IPS-18c (cell line): Measurements from ENCODE around the gene RNF220.

Experiments used
- H3K4me3 ChIP-seq: 2 replicates; pipeline ENCODE4 v1.7.0; 2013; ENCODE audit warnings: low read depth, mild to moderate bottlenecking, low read length, moderate library complexity; ENCODE audit not compliant: insufficient read depth
- H3K9me3 ChIP-seq: one replicate; pipeline ENCODE4 v1.6.1; 2013; ENCODE audit warnings: mild to moderate bottlenecking, low read length, moderate library complexity; ENCODE audit not compliant: control insufficient read depth, insufficient read depth

The RNF220 gene

GRCh38 chr1:44571712-44572571, 166.9 kb downstream of the RNF220 start:
- Histone ChIP-seq H3K4me3 (no peak overlapping the region), H3K9me3 (no peaks in the 10 kb centered on the region)

GRCh38 chr1:44572572-44572879, 167.5 kb downstream of the RNF220 start:
- Histone ChIP-seq H3K9me3 (no peaks in the 10 kb centered on the region), H3K4me3 (no peak overlapping the region)

- Histone ChIP-seq H3K9me3 (no peaks in the 10 kb centered on the region), H3K4me3 (no peak overlapping the region)
Measured at GRCh38 chr1:44575396-44575795, 170.3 kb downstream of the RNF220 start.

GRCh38 chr1:44576456-44577150, 171.5 kb downstream of the RNF220 start:
- no peaks in the 10 kb centered on the region for H3K9me3 ChIP-seq
- no peak overlapping the region for H3K4me3 ChIP-seq

- no peak overlapping the region for H3K4me3 ChIP-seq
- H3K9me3 ChIP-seq = no peaks in the 10 kb centered on the region
Measured at GRCh38 chr1:44581205-44581604, 176.2 kb downstream of the RNF220 start.

- no peaks in the 10 kb centered on the region for H3K9me3 ChIP-seq
- no peak overlapping the region for H3K4me3 ChIP-seq
Measured at GRCh38 chr1:44584167-44584566, 179.1 kb downstream of the RNF220 start.

- Histone ChIP-seq H3K9me3 (no peaks in the 10 kb centered on the region), H3K4me3 (no peak overlapping the region)
Measured at GRCh38 chr1:44585315-44585920, 180.4 kb downstream of the RNF220 start.

GRCh38 chr1:44587796-44588460, 182.9 kb downstream of the RNF220 start:
- no peaks in the 10 kb centered on the region for H3K9me3 ChIP-seq

GRCh38 chr1:44588551-44589210, 183.6 kb downstream of the RNF220 start:
- no peaks in the 10 kb centered on the region for H3K9me3 ChIP-seq
- H3K4me3 ChIP-seq = no peak overlapping the region

More at GRCh38 chr1:44587796-44588460, 182.9 kb downstream of the RNF220 start:
- no peak overlapping the region for H3K4me3 ChIP-seq

GRCh38 chr1:44590475-44590874, 185.4 kb downstream of the RNF220 start:
- Histone ChIP-seq H3K9me3 (no peaks in the 10 kb centered on the region), H3K4me3 (no peak overlapping the region)

- Histone ChIP-seq H3K9me3 (no peaks in the 10 kb centered on the region), H3K4me3 (no peak overlapping the region)
Measured at GRCh38 chr1:44591381-44591780, 186.3 kb downstream of the RNF220 start.

- H3K4me3 ChIP-seq = no peak overlapping the region
- H3K9me3 ChIP-seq = no peaks in the 10 kb centered on the region
Measured at GRCh38 chr1:44592208-44593145, 187.4 kb downstream of the RNF220 start.

- Histone ChIP-seq H3K9me3 (no peaks in the 10 kb centered on the region), H3K4me3 (no peak overlapping the region)
Measured at GRCh38 chr1:44594353-44594752, 189.3 kb downstream of the RNF220 start.

GRCh38 chr1:44594871-44595735, 190.0 kb downstream of the RNF220 start:
- no peak overlapping the region for H3K4me3 ChIP-seq

GRCh38 chr1:44596511-44596910, 191.5 kb downstream of the RNF220 start:
- no peak overlapping the region for H3K4me3 ChIP-seq
- no peaks in the 10 kb centered on the region for H3K9me3 ChIP-seq

More at GRCh38 chr1:44594871-44595735, 190.0 kb downstream of the RNF220 start:
- no peaks in the 10 kb centered on the region for H3K9me3 ChIP-seq
